ENCODE data around the gene MAOB.

DNA sequence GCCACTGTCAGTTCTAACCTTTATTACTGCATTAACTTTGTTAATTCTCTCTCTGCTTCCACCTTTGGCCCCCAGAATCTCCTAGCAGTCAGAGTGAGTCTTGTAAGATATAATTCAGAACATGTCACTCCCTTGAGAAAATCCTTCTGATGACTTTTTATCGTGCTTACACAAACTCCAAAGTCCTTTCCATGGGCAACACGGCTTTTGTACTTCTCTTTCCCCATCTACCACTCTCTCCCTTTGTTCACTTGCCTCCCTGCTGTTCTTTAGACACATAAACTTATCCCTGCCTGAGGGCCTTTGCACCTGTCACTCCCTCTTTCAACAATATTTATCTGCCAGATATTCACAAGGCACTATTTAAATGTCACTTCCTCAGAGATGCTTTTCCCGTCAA lies 64.8 kb downstream of the MAOB start:
- no peak for TF ChIP-seq ARNT (IDR thresholded peaks at IDR 0.05)
- TF ChIP-seq, protein P1, sequence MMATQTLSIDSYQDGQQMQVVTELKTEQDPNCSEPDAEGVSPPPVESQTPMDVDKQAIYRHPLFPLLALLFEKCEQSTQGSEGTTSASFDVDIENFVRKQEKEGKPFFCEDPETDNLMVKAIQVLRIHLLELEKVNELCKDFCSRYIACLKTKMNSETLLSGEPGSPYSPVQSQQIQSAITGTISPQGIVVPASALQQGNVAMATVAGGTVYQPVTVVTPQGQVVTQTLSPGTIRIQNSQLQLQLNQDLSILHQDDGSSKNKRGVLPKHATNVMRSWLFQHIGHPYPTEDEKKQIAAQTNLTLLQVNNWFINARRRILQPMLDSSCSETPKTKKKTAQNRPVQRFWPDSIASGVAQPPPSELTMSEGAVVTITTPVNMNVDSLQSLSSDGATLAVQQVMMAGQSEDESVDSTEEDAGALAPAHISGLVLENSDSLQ (IDR thresholded peaks at IDR 0.05): no peak
